ENCODE measurements around the gene ATP5IF1.

The ATP5IF1 gene

GRCh38 chr1:28280501-28280900 lies 44.6 kb downstream of the ATP5IF1 start:
- no peak overlapping the region for H3K4me3 ChIP-seq (ENCODE audit: low read depth, low read length)
- no peak for TF ChIP-seq CTCF (IDR thresholded peaks at IDR 0.05; ENCODE audit: low read depth, low read length)

DNA sequence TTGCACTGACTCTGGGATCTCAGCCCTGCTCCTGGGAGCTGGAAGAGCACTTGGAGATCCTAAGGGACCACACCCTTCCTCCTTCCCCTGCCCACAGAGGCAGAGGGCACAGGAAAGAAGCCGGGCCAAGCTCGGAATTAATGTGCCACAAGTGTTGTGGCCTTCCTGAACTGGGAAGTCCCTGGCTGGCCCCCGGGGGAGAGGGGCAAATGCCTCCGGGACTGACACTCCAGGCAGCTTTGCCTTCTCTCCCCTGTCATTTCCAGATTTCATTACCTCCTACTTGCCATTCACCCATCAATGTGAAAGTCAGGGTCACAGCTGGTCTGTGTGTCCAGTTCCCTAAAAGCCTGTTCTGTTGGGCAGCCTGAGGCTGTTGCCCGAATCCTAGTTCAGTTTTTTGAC lies 45.1 kb downstream of the ATP5IF1 start:
- no peak for TF ChIP-seq CTCF (IDR thresholded peaks at IDR 0.05; ENCODE audit: low read depth, low read length)
- no peak overlapping the region for H3K4me3 ChIP-seq (ENCODE audit: low read depth, low read length)

GRCh38 chr1:28281608-28282425 lies 45.9 kb downstream of the ATP5IF1 start:
- no peak overlapping the region for H3K4me3 ChIP-seq (ENCODE audit: low read depth, low read length)
- TF ChIP-seq CTCF (IDR thresholded peaks at IDR 0.05; ENCODE audit: low read depth, low read length): no peak

GRCh38 chr1:28282426-28283407 lies 46.8 kb downstream of the ATP5IF1 start:
- no peak for TF ChIP-seq CTCF (IDR thresholded peaks at IDR 0.05; ENCODE audit: low read depth, low read length)
- no peak overlapping the region for H3K4me3 ChIP-seq (ENCODE audit: low read depth, low read length)

DNA sequence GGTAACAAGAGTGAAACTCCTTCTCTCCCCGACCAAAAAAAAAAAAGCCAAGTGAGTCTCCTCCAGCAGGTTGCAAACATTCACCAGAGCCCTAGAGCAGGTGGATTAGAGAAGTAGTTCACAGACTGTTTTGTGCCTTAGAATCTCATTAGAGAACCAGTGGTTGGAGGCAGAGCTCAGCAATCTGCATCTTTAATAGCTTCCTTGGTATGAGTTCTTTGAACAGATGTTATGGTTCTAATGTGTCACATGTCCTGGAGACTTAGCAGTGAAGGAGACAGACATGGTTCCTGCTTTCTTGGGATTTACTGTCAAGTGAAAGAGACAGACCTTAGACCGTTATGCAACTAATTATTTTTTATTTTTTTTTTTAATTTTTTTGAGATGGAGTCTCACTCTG lies 50.2 kb downstream of the ATP5IF1 start:
- no peak for TF ChIP-seq CTCF (IDR thresholded peaks at IDR 0.05; ENCODE audit: low read depth, low read length)
- no peak overlapping the region for H3K4me3 ChIP-seq (ENCODE audit: low read depth, low read length)

Data from WI38 (cell line).